ENCODE data around the gene KIF25.
"Not testable (repeated sequence)": the region's sequence is repeated elsewhere in the genome, so short reads cannot be mapped to it uniquely, and the experiment has no call there.

The KIF25 gene

DNA sequence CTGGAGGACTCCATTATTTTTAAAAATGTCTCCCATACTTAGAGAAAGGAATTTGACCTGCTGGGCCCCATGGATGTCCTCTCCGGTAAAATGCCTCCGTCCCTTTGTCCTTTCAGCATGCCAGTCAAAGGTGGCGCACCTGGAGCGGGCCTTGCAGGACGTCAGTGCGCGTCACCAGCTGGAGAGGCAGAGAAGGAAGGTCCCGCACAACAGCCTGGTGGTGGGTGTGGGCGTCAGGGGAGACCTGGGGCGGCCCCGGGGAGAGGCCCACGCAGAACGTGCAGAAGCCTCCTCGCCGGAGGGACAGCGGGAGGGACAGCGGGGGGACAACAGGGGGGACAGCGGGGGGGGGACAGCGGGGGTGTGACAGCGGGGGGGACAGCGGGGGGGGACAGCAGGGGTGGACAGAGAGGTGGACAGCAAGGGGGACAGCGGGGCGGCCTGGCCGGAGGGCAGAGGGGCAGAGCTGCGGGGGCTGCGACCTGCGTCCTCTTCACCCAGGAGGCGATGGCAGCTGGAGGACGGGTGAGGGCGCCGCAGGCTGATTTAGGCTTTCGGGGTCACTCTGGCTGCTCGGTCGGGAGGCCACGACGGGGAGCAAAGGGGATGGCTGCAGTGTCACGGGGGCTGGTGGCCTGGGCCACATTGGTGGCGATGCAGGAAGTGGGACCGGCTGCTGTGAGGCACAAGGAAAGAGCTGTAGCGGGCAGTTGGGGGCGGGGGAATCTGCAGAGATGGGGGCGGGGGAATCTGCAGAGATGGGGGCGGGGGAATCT lies 859 bp upstream of the KIF25 start:
- DNase-seq = no peak

DNA sequence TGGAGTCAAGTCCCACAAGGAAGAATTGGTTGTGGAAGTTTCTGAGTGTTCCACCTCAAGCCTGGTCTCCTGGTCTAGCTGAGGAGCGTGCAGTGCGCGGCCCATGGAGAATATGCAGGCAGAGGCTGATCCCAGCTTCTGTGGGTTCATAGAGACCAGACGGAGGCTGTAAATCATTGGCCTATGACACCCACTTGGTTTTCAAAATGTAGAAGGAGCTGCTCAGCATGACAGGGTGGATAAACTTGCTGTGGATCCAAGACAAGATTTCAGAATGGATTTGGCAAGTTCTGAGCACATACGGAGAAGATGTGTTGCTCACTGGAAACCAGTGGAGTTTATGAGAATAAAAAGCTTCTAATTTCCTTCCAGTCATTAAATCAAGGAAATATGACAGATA lies 744 bp downstream of the KIF25 start:
- DNase-seq = no peak

DNA sequence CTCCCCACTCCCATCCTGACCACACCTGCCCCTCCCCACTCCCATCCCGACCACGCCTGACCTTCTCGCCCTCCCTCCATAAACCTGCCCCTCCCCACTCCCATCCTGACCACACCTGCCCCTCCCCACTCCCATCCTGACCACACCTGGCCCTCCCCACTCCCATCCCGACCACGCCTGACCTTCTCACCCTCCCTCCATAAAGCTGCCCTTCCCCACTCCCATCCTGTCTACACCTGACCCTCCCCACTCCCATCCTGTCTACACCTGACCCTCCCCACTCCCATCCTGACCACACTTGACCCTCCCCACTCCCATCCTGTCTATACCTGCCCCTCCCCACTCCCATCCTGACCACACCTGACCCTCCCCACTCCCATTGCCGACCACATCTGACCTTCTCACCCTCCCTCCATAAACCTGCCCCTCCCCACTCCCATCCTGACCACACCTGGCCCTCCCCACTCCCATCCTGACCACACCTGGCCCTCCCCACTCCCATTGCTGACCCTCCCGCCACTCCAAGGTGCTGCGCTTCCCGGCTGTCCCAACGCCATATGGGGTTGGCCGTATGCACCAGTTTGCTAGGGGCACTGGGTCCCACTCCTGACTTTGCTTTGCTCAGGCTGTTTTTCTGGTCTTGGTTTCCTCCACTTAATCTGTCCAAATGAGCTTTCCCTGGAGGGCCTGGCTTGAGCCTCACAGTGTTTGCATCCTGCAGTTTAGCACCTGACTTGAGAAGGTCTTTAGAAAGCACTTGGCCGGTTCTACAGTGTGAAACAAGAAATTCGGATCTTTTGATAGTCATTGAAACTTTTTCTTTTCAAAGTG lies 2.9 kb downstream of the KIF25 start:
- no peak for DNase-seq

DNA sequence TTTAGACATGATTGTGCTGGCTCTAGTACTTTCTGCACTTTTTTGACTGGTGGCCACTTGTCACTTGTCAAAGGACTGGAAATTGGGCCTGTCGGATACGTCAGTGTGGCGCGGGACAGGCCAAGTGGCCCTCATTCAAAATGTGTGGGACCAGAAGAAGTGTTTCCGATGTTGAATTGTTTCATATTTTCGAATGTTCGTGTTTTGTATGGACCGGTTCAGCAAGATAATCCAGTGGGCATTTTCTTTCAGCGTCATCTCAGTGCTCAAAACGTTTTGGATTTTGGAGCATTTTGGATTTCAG lies 3.5 kb downstream of the KIF25 start:
- no peak for DNase-seq

DNA sequence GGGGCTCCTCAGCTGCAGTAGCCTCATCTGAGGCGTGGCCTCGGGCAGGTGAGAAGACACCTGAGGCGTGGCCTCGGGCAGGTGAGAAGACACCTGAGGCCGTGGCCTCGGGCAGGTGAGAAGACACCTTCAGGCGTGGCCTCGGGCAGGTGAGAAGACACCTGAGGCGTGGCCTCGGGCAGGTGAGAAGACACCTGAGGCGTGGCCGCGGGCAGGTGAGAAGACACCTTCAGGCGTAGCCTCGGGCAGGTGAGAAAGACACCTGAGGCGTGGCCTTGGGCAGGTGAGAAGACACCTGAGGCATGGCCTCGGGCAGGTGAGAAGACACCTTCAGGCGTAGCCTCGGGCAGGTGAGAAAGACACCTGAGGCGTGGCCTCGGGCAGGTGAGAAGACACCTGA lies 4.0 kb downstream of the KIF25 start:
- not testable (repeated sequence) for DNase-seq

DNA sequence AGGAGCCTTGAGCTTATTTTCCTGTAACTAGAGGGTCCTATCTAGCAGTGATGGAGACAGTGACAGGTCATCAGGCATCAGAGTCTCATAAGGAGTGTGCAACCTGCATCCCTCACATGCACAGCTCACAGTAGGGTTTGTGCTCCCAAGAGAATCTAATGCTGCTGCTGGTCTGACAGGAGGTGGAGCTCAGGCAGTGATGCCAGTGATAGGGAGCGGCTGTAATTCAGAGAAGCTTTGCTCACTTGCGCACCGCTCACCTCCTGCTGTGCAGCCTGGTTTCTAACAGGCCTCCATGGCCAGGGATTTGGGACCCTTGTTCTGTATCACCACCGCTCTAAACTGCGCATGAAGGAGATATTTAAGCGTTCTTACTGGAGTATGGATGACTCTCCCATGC lies 5.3 kb downstream of the KIF25 start:
- no peak for DNase-seq

DNA sequence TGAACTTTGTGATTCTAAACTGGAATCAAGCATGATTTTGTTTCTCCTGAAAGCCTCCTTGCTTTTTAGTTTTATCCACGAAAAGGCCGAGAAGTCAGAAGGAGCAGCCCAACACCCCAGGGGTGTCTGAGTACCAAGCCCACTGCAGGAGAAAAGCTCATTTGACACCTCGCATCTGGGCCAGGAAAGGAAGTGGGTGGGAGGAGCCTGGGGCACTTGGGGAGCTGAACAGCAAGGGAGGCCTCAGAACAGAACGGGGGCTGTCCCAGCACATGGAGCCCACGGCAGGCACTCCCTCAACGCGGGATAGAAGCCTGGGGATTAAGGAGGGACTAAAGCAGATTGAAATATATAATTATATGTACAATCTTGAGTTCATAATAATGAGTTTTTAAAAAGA lies 6.6 kb downstream of the KIF25 start:
- no peak for DNase-seq

DNA sequence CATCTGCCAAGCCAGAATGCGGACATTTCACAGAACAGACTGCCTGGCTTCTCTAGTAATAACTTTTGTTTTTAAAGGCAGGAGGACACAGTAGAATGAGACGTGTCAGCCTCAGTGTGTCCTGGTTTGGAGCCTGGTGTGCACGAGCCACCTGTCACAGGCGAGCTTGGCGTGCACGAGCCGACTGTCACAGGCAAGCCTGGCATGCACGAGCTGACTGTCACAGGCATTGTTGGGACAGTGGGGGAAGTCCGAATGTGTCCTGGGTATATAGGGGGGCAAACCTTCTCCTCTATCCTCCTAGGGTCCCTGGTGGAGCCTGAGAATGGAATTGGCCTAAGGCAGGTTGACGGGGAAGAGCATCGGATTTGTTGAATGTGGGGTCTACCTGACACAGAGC lies 7.5 kb downstream of the KIF25 start:
- no peak for DNase-seq

DNA sequence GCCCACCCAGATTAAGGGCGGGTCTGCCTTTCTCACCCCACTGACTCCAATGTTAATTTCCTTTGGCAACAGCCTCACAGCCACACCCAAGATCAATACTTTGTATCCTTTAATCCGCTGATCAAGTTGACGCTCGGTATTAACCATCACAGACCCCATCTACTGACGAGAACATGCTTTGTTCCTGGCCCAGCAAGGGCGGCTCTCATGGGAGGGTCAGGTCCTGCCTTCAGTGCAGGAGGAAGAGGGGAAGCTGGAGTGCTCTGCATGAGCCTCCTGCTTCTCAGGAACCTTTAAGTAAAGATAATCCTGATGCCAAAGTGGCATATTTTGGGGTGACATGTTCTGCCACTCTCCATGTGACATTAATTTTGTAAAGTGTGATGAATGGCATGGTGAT lies 8.3 kb downstream of the KIF25 start:
- DNase-seq = no peak

DNA sequence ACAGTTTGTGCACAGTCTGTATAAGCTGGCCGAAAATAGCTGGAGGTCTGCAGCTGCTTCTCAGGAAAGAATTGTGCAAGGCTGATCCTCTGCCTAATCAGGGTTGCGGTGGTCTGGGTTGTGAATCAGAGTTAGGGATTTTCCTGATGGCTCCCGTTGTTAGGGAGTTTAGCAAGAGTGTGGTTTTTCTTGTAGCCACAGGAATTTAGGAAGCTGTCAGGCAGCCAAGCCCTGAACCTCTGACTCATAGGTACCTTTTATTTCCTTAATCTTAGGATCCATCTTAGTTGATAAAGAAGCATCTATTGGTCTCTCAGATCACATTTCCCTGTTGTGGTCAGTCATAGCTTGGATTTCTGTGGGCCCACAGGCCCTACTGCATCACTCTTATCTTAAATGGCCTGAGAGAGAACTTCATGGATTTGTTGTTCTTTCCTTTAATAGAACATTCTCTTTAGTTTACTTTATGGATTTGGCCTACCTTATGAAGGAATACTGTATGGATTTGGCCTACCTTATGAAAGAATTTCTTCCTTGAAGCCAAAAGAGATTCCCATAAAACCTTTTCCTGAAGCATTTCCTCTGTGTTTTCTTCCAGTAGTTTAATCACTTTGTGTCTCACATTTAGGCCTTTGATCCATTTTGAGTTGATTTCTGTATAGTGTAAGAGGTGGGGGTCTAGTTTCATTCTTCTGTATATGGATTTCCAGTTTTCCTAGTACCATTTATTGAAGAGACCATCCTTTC lies 10.3 kb downstream of the KIF25 start:
- no peak for DNase-seq

DNA sequence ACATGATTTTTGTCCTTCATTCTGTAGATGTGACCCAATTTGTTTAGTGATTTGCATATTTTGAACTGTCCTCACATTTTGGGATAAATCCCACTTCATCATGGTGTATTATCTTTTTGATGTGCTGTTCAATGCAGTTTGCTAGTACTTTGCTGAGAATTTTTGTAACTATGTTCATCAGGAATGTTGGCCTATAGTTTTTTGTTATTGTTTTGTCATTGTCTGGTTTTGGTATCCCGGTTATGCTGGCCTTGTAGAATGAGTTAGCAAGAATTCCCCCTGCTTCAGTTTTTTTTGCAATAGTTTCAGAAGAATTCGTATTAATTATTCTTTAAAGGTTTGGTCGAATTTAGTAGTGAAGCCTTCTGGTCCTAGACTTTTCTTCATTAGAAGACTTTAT lies 11.9 kb downstream of the KIF25 start:
- no peak for DNase-seq

DNA sequence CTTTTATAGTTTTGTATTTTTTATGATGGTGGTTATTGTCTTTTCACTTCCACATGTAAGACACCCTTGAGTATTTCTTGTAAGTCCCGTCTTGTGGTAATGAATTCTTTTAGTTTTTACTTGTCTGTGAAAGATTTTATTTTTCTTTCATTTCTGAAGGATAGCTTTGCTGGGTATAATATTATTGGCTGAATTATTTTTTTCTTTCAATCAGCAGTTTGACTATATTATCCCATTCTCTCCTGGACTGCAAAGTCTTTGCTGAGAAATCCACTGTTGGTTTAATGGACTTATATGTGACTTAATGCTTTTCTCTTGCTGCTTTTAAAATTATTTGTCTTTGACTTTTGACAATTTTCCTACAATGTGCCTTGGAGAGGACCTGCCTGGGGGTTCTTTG lies 13.8 kb downstream of the KIF25 start:
- no peak for DNase-seq

DNA sequence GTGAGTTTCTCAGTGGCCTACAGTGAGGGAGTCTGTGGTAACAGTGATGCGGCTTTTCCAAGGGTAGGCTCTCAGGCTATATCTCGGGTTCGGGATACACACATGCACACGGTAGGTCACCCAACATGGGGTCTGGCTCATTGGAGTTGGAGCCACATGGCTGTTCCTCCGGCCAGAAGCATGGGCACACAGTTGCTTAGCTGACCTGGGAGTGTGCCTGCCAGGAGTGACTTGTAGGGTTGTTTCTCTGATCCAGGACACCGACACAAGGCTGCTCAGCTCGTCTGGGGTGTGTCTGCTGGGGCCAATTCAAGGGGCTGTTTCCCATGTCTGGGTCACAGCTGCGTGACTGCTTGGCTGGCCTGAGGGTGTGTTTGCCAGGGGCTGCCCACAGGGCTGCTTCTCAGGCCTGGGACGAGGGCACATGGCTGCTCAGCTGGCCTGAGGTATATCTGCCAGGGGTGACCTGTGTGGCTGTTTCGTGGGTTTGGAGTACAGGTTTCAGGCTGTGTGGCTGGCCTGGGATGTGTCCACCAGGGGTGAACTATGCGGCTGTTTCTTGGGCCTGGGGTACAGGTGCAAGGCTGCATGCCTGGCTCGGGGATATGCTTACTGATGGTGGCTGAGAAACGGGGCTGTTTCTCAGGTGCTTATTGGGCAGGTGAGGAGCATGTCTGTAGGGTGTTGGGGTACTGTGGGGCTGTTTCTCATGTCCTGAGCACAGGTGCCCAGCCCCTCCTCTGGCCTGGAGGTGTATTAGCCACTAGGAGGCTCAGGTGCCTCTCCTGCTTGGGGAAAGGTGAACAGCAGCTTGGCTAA lies 15.2 kb downstream of the KIF25 start:
- no peak for DNase-seq

DNA sequence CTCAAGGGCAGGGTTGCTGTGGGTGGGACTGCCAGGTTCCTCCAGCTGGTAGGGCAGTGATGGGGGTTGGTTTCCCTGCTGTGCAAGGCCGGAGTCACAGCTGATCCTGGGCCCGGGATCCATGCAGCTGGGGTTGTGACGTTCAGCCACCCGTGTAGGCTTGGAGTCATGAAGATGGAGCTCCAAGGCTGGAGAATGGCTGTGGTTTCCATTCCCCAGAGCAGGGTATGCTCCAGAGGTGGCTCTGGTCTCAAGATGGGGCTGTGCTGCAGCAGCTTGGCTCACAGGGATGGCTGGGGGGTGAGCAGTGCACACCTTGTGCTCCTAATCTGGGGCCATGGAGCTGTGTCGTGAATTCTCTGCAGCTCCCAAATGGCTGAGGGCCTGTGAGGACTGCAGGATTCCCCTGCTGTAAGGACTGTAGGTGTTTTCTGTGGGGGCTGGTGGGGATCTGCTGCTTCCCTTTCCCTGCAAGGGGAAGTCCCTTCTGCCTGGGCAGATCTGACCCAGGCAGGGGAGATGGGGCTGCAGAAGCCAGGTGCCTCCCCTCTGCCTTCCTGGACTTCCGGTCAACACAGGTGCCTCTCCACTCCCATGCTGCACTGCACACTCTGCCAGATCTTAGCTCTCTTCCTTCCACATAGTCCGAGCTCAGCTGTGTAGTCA lies 15.9 kb downstream of the KIF25 start:
- DNase-seq = no peak

DNA sequence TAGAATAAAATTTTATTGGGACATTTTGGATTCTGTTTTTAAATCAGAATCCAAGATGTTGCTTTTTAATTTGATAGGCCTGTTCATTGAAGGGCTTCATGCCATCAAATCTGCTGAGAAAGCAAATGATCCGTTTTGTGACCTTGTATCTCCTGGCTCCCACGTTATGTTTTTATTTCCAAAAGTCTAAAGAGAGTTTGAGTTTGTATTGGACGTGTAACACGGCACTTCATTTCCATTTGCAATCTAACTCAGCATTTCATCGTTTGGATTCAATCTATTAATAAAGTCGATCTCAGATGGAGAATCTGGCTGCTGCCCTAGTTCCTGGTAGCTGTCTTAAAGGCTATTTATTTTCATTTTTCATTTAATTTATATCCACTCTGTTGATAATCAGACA lies 17.0 kb downstream of the KIF25 start:
- DNase-seq = no peak

DNA sequence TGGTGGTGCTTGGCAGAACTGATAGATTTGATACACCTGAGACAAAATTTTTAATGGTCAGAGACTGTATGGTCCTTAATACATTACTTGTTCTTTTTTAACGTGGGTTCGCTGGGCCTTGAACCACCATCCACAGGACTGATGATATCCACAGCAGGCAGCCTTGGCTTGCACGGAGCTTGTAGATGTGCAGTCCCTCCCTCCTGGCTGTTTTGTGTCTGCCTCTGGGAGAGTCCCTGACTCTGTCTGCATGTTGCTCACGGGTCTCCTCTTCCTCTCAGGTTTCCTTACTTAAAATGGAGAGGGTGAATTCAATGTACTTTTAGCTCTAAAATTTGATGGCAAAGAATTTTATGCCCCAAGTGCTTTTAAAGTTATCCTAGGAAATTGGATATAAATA lies 17.5 kb downstream of the KIF25 start:
- no peak for DNase-seq

DNA sequence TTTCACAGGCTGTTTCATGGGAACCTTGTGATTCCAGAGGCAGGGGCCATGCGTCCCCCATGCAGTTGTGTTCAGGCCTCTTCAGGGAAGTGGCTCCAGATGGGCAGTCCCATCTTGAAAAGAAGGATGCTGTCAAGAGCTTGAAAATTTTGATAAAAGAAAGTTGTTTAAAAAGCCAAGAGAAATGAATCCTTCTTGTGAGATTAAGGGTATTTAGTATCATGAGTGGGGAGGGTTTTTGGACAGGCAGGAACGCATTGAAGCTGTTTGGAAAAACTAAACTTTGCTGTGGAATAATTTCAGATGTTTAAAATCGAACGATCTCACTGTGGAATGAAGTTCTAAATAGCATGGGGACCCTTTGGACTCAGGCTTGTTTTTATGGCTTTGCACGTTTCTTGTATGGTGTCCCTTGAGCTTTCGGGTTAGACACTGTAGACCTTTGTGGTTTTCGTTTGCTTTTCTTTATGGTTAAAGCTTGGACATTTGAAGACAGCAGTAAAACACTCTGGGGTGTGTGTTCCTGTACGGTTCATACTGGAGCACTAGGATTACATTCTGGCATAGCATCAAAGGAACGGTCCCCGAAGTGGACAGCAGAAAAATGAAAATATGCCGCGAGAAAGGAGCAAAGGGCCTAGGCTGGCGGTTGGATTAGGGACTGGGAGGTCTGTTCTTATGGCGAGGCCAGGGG lies 18.2 kb downstream of the KIF25 start:
- DNase-seq = peak; percentile 73

DNA sequence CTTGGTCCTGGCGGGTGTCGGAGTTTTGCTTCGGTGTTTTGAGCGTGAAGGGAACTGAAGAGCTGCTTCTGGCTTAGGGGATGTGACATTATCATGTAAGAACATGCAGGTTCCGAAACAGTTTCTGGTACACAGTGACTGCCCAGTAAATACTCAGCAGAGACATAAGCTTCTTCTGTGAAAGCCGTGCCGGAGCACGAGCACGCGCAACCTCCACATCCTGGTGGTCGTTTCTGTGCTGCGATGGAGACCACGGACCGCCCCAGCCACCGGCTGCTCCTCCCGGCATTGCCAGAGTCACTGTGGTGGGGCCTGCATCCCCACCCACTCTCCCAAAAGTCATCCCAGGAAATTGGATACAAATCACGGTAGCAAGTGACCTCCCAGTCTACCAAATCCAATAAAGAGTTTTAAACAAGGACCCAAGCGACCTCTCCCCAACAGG lies 18.7 kb downstream of the KIF25 start:
- DNase-seq = no peak

DNA sequence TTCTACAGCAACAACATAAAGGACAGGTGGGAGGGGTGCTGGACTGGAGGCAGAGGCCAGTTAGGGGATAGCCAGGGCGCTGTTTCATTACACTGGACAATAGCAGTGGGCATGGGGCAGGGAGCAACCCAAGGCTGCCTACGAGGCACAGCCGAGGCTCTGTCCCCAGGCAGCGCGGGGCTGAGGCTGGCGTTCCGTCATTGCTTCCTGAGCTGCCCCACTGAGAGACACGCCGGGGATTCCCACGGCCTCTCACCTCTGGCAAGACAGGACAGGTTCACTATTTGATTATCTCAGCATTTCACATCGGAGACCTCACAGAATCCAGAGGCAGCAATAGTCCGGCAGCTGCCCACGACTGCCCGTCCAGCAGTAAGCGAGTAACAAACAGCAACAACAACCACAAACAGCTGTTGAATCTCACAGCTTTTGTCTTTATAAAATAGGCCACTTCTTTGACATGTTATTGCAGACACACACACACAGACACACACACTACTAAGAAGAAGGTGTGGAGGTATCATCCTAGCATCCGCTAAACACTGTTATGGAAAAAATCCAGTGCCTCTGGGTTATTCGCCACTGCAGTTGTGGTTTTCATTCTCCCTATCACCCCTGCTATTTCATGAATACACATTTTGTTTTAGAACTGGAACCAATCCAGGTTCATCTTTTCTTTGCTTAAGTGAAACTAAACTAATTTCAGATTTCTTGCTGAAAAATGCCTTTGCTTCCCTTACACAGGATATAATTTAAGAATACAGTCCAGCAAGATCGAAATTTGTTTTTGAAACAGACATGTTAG lies 19.5 kb downstream of the KIF25 start:
- DNase-seq = no peak

DNA sequence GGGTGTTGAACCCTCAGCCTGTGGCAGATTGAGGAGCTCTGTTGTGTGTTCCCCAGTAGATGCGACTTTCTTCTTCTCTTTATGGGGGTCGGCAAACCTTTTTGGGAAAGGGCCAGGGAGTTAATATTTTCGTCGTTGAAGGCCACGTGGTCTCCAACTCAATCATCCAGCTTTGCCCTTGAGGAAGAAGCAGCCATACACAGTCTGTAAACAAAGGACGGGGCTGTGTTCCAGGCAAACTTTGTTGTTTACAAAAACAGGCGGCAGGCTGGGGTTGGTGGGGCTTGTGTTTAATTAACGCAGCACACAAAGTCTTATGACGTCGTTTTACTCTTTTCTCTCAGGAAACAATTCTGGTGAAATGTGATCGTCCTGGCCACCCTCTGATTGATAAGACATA lies 20.2 kb downstream of the KIF25 start:
- DNase-seq = no peak

DNA sequence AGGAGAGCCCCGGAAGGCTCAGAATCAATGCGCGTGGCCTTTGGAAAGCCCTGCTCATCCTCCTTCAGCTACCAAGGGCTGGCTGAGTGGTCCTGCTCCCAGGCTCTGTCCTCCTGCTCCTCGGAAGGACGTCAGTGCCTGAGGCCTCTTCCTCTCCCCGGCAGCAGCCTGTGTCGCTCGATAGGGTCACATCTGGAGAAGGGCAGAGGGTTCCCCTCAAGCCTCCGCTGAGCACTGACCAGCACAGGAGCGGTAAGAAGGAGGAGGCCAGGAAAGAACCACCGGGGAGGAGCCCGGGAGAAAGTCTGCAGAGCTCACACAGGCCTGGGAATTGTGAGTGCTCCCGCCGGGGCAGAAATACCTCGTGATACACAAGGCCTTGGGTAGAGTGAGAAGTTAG lies 21.2 kb downstream of the KIF25 start:
- no peak for DNase-seq

All from left hindlimb (tissue), 1 donor.